EH (cell line): Measurements from ENCODE around the gene TMEM41B.
"Not testable (repeated sequence)": the region's sequence is repeated elsewhere in the genome, so short reads cannot be mapped to it uniquely, and the experiment has no call there.

Source experiments
- DNase-seq: peaks from one replicate; pipeline ENCODE4 v3.0.0-alpha.2; 2015; ENCODE audit warnings: low read depth

The TMEM41B gene

GRCh38 chr11:9314291-9315077 is at the start of gene TMEM41B:
TSS of gene TMEM41B (minus strand) at chr11:9314593. CDS start at chr11:9314441, 152 bp downstream.
- peak; percentile 99 for DNase-seq

GRCh38 chr11:9362393-9362863 is 48.0 kb upstream of the TMEM41B start:
- DNase-seq, result peak; percentile 42

GRCh38 chr11:9360862-9361622 is 46.6 kb upstream of the TMEM41B start:
- not testable (repeated sequence) for DNase-seq

GRCh38 chr11:9357041-9357440 is 42.6 kb upstream of the TMEM41B start:
- DNase-seq, result no peak

- DNase-seq, result no peak
Observed at GRCh38 chr11:9351321-9351881, 37.0 kb upstream of the TMEM41B start.

- not testable (repeated sequence) for DNase-seq
Observed at GRCh38 chr11:9347779-9348178, 33.4 kb upstream of the TMEM41B start.

- DNase-seq, result peak; percentile 44
Observed at GRCh38 chr11:9347100-9347499, 32.7 kb upstream of the TMEM41B start.

- no peak for DNase-seq
Observed at GRCh38 chr11:9344061-9344680, 29.8 kb upstream of the TMEM41B start.

- no peak for DNase-seq
Observed at GRCh38 chr11:9341638-9342178, 27.3 kb upstream of the TMEM41B start.

- DNase-seq, result no peak
Observed at GRCh38 chr11:9332655-9333054, 18.3 kb upstream of the TMEM41B start.

GRCh38 chr11:9330387-9331384 is 16.3 kb upstream of the TMEM41B start:
- DNase-seq, result peak; percentile 96

- DNase-seq, result no peak
Observed at GRCh38 chr11:9320047-9320446, 5.7 kb upstream of the TMEM41B start.

GRCh38 chr11:9319377-9320001 is 5.1 kb upstream of the TMEM41B start:
- not testable (repeated sequence) for DNase-seq

- not testable (repeated sequence) for DNase-seq
Observed at GRCh38 chr11:9318442-9319376, 4.3 kb upstream of the TMEM41B start.

GRCh38 chr11:9316334-9316733 is 1.9 kb upstream of the TMEM41B start:
- DNase-seq, result no peak

GRCh38 chr11:9315078-9315688 is 790 bp upstream of the TMEM41B start:
- DNase-seq, result peak; percentile 18

GRCh38 chr11:9313648-9314290 is 624 bp downstream of the TMEM41B start:
- peak; percentile 32 for DNase-seq

GRCh38 chr11:9310485-9311090 is 3.8 kb downstream of the TMEM41B start:
- DNase-seq, result no peak
